ENCODE results near the gene NBDY. TPM values are rescaled to one million over a fixed set of nuclear protein-coding genes. Genes with fewer than 3 reads are reported as not detected.

NBDY gene
- total RNA-seq, 2 experiments from 2014 or later, result 5.4 to 32.9 TPM

- ChIA-PET CTCF (ENCODE audit: unreplicated experiment) (no interaction called here), POLR2A (no interaction called here)
- Histone ChIP-seq H4K20me1 (ENCODE audit: insufficient read depth, low read length) (no peaks in the 10 kb centered on the region), H2AFZ (ENCODE audit: low read length) (no peak overlapping the region), H3K4me3 (ENCODE audit: low read depth, low read length, poor library complexity, severe bottlenecking) (no peak overlapping the region), H3K4me2 (ENCODE audit: low read length) (no peak overlapping the region), H3K36me3 (ENCODE audit: insufficient read depth, low read length) (no peaks in the 10 kb centered on the region), H3K79me2 (ENCODE audit: insufficient read depth, low read depth, low read length) (no peaks in the 10 kb centered on the region), H3K9me3 (ENCODE audit: low read length) (no peaks in the 10 kb centered on the region), H3K27ac (ENCODE audit: low read depth, low read length, poor library complexity, severe bottlenecking) (no peak overlapping the region), H3K4me1 (ENCODE audit: insufficient read depth, low read length, poor library complexity, severe bottlenecking) (no peaks in the 10 kb centered on the region), H3K9me2 (ENCODE audit: insufficient read depth, low read length) (no peaks in the 10 kb centered on the region)
- no peak for DNase-seq (ENCODE audit: low spot score)
- intact Hi-C loops (cut with micrococcal nuclease; ENCODE audit: unreplicated experiment), result no loop called here
- BruUV-seq (replicated peaks), result no TSS peak
- no peak for TF ChIP-seq EZH2phosphoT487 (IDR thresholded peaks at IDR 0.05; ENCODE audit: borderline replicate concordance, low read depth, low read length)
- TF ChIP-seq, protein P1, sequence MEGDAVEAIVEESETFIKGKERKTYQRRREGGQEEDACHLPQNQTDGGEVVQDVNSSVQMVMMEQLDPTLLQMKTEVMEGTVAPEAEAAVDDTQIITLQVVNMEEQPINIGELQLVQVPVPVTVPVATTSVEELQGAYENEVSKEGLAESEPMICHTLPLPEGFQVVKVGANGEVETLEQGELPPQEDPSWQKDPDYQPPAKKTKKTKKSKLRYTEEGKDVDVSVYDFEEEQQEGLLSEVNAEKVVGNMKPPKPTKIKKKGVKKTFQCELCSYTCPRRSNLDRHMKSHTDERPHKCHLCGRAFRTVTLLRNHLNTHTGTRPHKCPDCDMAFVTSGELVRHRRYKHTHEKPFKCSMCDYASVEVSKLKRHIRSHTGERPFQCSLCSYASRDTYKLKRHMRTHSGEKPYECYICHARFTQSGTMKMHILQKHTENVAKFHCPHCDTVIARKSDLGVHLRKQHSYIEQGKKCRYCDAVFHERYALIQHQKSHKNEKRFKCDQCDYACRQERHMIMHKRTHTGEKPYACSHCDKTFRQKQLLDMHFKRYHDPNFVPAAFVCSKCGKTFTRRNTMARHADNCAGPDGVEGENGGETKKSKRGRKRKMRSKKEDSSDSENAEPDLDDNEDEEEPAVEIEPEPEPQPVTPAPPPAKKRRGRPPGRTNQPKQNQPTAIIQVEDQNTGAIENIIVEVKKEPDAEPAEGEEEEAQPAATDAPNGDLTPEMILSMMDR (conservative IDR thresholded peaks at IDR 0.05; ENCODE audit: low read length), result no peak
Measured at GRCh38 chrX:56782352-56782751, 53.3 kb downstream of the NBDY start.

DNA sequence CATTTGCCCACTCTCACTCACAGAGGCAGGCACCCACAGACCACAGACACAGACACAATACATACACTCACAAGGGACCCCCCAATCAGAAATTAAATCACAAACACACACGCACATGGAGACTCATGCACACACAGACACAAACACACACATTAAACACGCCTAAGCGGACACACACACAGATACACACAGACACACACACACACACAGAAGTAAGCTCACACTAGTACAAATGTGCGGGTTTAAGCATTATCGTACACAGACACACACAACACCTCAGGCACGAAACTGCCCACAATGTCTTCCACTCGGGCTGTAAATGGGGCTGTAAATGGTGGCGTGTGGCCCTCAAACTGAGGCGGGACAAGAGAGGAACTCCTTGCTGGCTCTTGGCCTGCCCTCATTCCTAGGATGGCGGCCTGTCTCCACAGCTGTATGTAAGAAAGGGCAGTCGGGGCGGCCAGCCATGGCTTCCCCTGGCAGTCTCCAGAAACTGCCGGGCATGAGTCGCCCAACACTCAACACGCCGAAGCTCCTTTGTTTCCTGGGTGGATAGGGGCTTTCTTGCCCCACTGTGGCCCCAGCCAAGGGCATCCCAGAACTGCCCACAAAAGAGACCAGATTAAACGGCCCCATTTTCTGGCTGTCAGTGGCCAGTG is 53.9 kb downstream of the NBDY start:
- ChIA-PET POLR2A (no interaction called here), CTCF (ENCODE audit: unreplicated experiment) (no interaction called here)
- H3K27ac ChIP-seq (ENCODE audit: low read depth, low read length, poor library complexity, severe bottlenecking), result no peak overlapping the region
- H3K79me2 ChIP-seq (ENCODE audit: insufficient read depth, low read depth, low read length), result no peaks in the 10 kb centered on the region
- intact Hi-C loops (cut with micrococcal nuclease; ENCODE audit: unreplicated experiment), result no loop called here
- H4K20me1 ChIP-seq (ENCODE audit: insufficient read depth, low read length), result no peaks in the 10 kb centered on the region
- TF ChIP-seq EZH2phosphoT487 (IDR thresholded peaks at IDR 0.05; ENCODE audit: borderline replicate concordance, low read depth, low read length), result no peak
- TF ChIP-seq, protein P1 (conservative IDR thresholded peaks at IDR 0.05; ENCODE audit: low read length), result no peak
- no peaks in the 10 kb centered on the region for H3K4me1 ChIP-seq (ENCODE audit: insufficient read depth, low read length, poor library complexity, severe bottlenecking)
- DNase-seq (ENCODE audit: low spot score), result no peak
- no peak overlapping the region for H3K4me3 ChIP-seq (ENCODE audit: low read depth, low read length, poor library complexity, severe bottlenecking)
- H3K4me2 ChIP-seq (ENCODE audit: low read length), result no peak overlapping the region
- no peaks in the 10 kb centered on the region for H3K36me3 ChIP-seq (ENCODE audit: insufficient read depth, low read length)
- no TSS peak for BruUV-seq (replicated peaks)
- no peaks in the 10 kb centered on the region for H3K9me3 ChIP-seq (ENCODE audit: low read length)
- no peaks in the 10 kb centered on the region for H3K9me2 ChIP-seq (ENCODE audit: insufficient read depth, low read length)
- no peak overlapping the region for H2AFZ ChIP-seq (ENCODE audit: low read length)

DNA sequence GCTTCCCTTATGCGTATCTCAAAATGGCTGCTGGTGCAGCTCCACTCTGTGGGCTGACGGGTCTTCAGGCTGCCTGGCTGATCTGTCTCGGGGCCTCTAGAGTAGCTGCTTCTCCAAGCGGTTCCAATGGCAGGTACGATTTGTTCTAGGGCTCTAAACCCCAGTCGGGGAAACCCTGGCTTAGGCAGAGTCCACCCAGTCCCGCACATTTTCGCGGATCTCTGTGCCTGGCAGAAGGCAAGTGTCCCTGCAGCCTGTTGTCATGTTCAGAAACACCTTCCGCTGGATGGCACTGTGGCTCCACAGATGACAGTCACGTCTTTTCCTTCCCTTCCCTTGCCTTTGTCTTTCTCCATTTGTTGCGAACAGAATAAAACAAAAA is 54.4 kb downstream of the NBDY start:
- Histone ChIP-seq H3K79me2 (ENCODE audit: insufficient read depth, low read depth, low read length) (no peaks in the 10 kb centered on the region), H2AFZ (ENCODE audit: low read length) (no peak overlapping the region), H3K4me2 (ENCODE audit: low read length) (no peak overlapping the region), H3K4me3 (ENCODE audit: low read depth, low read length, poor library complexity, severe bottlenecking) (no peak overlapping the region), H3K27ac (ENCODE audit: low read depth, low read length, poor library complexity, severe bottlenecking) (no peak overlapping the region), H3K4me1 (ENCODE audit: insufficient read depth, low read length, poor library complexity, severe bottlenecking) (no peaks in the 10 kb centered on the region), H3K36me3 (ENCODE audit: insufficient read depth, low read length) (no peaks in the 10 kb centered on the region), H3K9me2 (ENCODE audit: insufficient read depth, low read length) (no peaks in the 10 kb centered on the region), H4K20me1 (ENCODE audit: insufficient read depth, low read length) (no peaks in the 10 kb centered on the region), H3K9me3 (ENCODE audit: low read length) (no peaks in the 10 kb centered on the region)
- intact Hi-C loops (cut with micrococcal nuclease; ENCODE audit: unreplicated experiment), result no loop called here
- no TSS peak for BruUV-seq (replicated peaks)
- TF ChIP-seq EZH2phosphoT487 (IDR thresholded peaks at IDR 0.05; ENCODE audit: borderline replicate concordance, low read depth, low read length), result no peak
- TF ChIP-seq, protein P1 (conservative IDR thresholded peaks at IDR 0.05; ENCODE audit: low read length), result no peak
- CTCF ChIA-PET (ENCODE audit: unreplicated experiment), result no interaction called here
- DNase-seq (ENCODE audit: low spot score), result no peak
- POLR2A ChIA-PET, result no interaction called here
